ENCODE results near the gene EIF4A3. TPM values are rescaled to one million over a fixed set of nuclear protein-coding genes. Genes with fewer than 3 reads are reported as not detected.

The EIF4A3 gene
- total and polyA plus RNA-seq, 2 experiments from 2014 or later: 124 to 126 TPM

- no peak overlapping the region for H3K27ac ChIP-seq
- no peaks in the 10 kb centered on the region for H3K9me3 ChIP-seq (ENCODE audit: low read depth)
- H3K4me1 ChIP-seq (ENCODE audit: low read depth): no peaks in the 10 kb centered on the region
- no peak for TF ChIP-seq CTCF (IDR thresholded peaks at IDR 0.05; ENCODE audit: low read depth, low read length)
- no peaks in the 10 kb centered on the region for H3K36me3 ChIP-seq
- no peaks in the 10 kb centered on the region for H3K27me3 ChIP-seq
- H3K4me3 ChIP-seq: no peak overlapping the region
- no peak for DNase-seq (ENCODE audit: low read depth in 1 of 2, low spot score in 1 of 2)
These were observed 30.5 kb downstream of the EIF4A3 start for GRCh38 chr17:80116276-80116920.

- Histone ChIP-seq H3K4me3 (no peak overlapping the region), H3K9me3 (ENCODE audit: low read depth) (no peaks in the 10 kb centered on the region), H3K4me1 (ENCODE audit: low read depth) (no peaks in the 10 kb centered on the region), H3K36me3 (no peaks in the 10 kb centered on the region), H3K27ac (no peak overlapping the region), H3K27me3 (no peaks in the 10 kb centered on the region)
- DNase-seq (ENCODE audit: low read depth in 1 of 2, low spot score in 1 of 2): no peak
- TF ChIP-seq CTCF (IDR thresholded peaks at IDR 0.05; ENCODE audit: low read depth, low read length): no peak
These were observed 31.8 kb downstream of the EIF4A3 start for GRCh38 chr17:80115159-80115558.

- no peak for TF ChIP-seq CTCF (IDR thresholded peaks at IDR 0.05; ENCODE audit: low read depth, low read length)
- DNase-seq (ENCODE audit: low read depth in 1 of 2, low spot score in 1 of 2): no peak
These were observed 32.2 kb downstream of the EIF4A3 start for GRCh38 chr17:80114758-80115157.

GRCh38 chr17:80113033-80113484 lies 33.9 kb downstream of the EIF4A3 start:
- no peak for TF ChIP-seq CTCF (IDR thresholded peaks at IDR 0.05; ENCODE audit: low read depth, low read length)
- H3K27ac ChIP-seq: no peak overlapping the region
- no peak for DNase-seq (ENCODE audit: low read depth in 1 of 2, low spot score in 1 of 2)
- H3K36me3 ChIP-seq: no peaks in the 10 kb centered on the region
- H3K4me1 ChIP-seq (ENCODE audit: low read depth): no peaks in the 10 kb centered on the region
- no peak overlapping the region for H3K4me3 ChIP-seq
- H3K9me3 ChIP-seq (ENCODE audit: low read depth): no peaks in the 10 kb centered on the region
- H3K27me3 ChIP-seq: no peaks in the 10 kb centered on the region

More at GRCh38 chr17:80114758-80115157, 32.2 kb downstream of the EIF4A3 start:
- H3K9me3 ChIP-seq (ENCODE audit: low read depth): no peaks in the 10 kb centered on the region
- no peaks in the 10 kb centered on the region for H3K36me3 ChIP-seq
- no peak overlapping the region for H3K4me3 ChIP-seq
- no peak overlapping the region for H3K27ac ChIP-seq
- H3K4me1 ChIP-seq (ENCODE audit: low read depth): no peaks in the 10 kb centered on the region
- no peaks in the 10 kb centered on the region for H3K27me3 ChIP-seq

GRCh38 chr17:80112471-80113032 lies 34.4 kb downstream of the EIF4A3 start:
- H3K27me3 ChIP-seq: no peaks in the 10 kb centered on the region
- no peak overlapping the region for H3K4me3 ChIP-seq
- no peak for TF ChIP-seq CTCF (IDR thresholded peaks at IDR 0.05; ENCODE audit: low read depth, low read length)
- no peaks in the 10 kb centered on the region for H3K9me3 ChIP-seq (ENCODE audit: low read depth)
- H3K27ac ChIP-seq: no peak overlapping the region
- DNase-seq (ENCODE audit: low read depth in 1 of 2, low spot score in 1 of 2): no peak
- H3K36me3 ChIP-seq: no peaks in the 10 kb centered on the region
- no peaks in the 10 kb centered on the region for H3K4me1 ChIP-seq (ENCODE audit: low read depth)

All from cardiac muscle cell (in vitro differentiated cells and primary cell).